K562 (cell line): ENCODE results near the gene CAMK1D. TPM values are rescaled to one million over a fixed set of nuclear protein-coding genes. Genes with fewer than 3 reads are reported as not detected.

Source experiments
- ATAC-seq: fragments of 200-7000 bp; cut with Tn5 transposase; 3 replicates; pipeline ENCODE4 v1.9.1; 2020; ENCODE audit warnings: moderate library complexity
- BruUV-seq: library from RNA; stranded (reverse); fragments of 400-500 nt; replicated peaks from 2 replicates; lab custom pipeline; 2021; lab: Mats Ljungman, UMichigan
- CTCF ChIA-PET: fragments of 300-600 bp; formaldehyde crosslinking; extraction: SDS; loops from one replicate; lab custom pipeline; 2021; ENCODE audit warnings: low intra/inter-chr PET ratio; lab: Yijun Ruan, JAX
- POLR2A ChIA-PET: fragments of 300-600, 350-650 bp; sonication (Branson Sonifier 250); formaldehyde crosslinking; extraction: SDS; loops from one replicate; lab custom pipeline; 2021; ENCODE audit warnings: antibody characterized with exemption, inconsistent platforms; lab: Yijun Ruan, JAX
- DNase-seq, 4 experiments: peaks; one replicate each; pipeline versions ENCODE4 v3.0.0 to v3.0.0-alpha.2; 2011 to 2018; ENCODE audit warnings: low spot score in 3 of 4, mixed read lengths in 3 of 4; ENCODE audit errors: extremely low read depth in 1 of 4
- FAIRE-seq: peaks from 2 replicates; lab custom pipeline; 2011; peaks lifted over from hg19 to GRCh38; lab: Jason Lieb, UNC
- H2AFZ ChIP-seq: 2 replicates; pipeline ENCODE4 v1.6.0; 2011; ENCODE audit warnings: low read depth, low read length, control low read depth, inconsistent platforms
- H3K27ac ChIP-seq: fragments of 200-600 bp; 3 replicates; pipeline ENCODE4 v1.8.0; 2011; ENCODE audit warnings: low read depth, mild to moderate bottlenecking, control low read depth, inconsistent platforms, low read length, moderate library complexity, mixed read lengths; ENCODE audit errors: extremely low read depth
- H3K27me3 ChIP-seq, 2 experiments: fragments of 300-600 bp in 1 of 2; 2 replicates in 1 of 2; 3 replicates in 1 of 2; pipeline versions ENCODE4 v1.6.0 to v1.8.0; 2011; ENCODE audit warnings: inconsistent platforms in 2 of 2, low read length in 2 of 2, mild to moderate bottlenecking in 1 of 2, mixed read lengths in 1 of 2, moderate library complexity in 1 of 2; ENCODE audit not compliant: control insufficient read depth in 2 of 2, insufficient read depth in 2 of 2
- H3K36me3 ChIP-seq: fragments of 300-600 bp; 3 replicates; pipeline ENCODE4 v1.8.0; 2011; ENCODE audit warnings: mild to moderate bottlenecking, low read length, inconsistent platforms; ENCODE audit not compliant: control insufficient read depth, insufficient read depth
- H3K4me1 ChIP-seq, 2 experiments: fragments of 200-600 bp in 1 of 2; replicated peaks in 1 of 2; 2 replicates in 1 of 2; 3 replicates in 1 of 2; pipeline versions ENCODE4 v1.5.1 to v1.8.0; 2011; ENCODE audit warnings: inconsistent platforms in 2 of 2, low read length in 2 of 2, mild to moderate bottlenecking in 1 of 2, mixed read lengths in 1 of 2, moderate library complexity in 1 of 2; ENCODE audit not compliant: control insufficient read depth in 2 of 2, insufficient read depth in 2 of 2
- H3K4me2 ChIP-seq: 2 replicates; pipeline ENCODE4 v1.6.1; 2011; ENCODE audit warnings: low read length, control low read depth, inconsistent platforms, mixed read lengths; ENCODE audit not compliant: insufficient read depth
- H3K4me3 ChIP-seq: fragments of 200-600 bp; sonication (generic), shearing (Covaris generic); 2 replicates; pipeline ENCODE4 v1.5.1; 2016; ENCODE audit warnings: control low read depth, inconsistent platforms
- H3K79me2 ChIP-seq: fragments of 200-600 bp; 3 replicates; pipeline ENCODE4 v1.8.0; 2011; ENCODE audit warnings: low read length, inconsistent platforms; ENCODE audit not compliant: control insufficient read depth, insufficient read depth
- H3K9ac ChIP-seq, 2 experiments: 2 replicates each; pipeline versions ENCODE4 v1.6.0 to v1.6.1; 2011; ENCODE audit warnings: low read depth in 2 of 2, low read length in 2 of 2, control low read depth in 1 of 2, inconsistent platforms in 1 of 2, mild to moderate bottlenecking in 1 of 2, mixed read lengths in 1 of 2; ENCODE audit not compliant: insufficient read depth in 1 of 2
- H3K9me1 ChIP-seq: one replicate; pipeline ENCODE4 v1.6.0; 2011; ENCODE audit warnings: inconsistent platforms, mild to moderate bottlenecking, low read length, moderate library complexity; ENCODE audit not compliant: control insufficient read depth, insufficient read depth
- H3K9me3 ChIP-seq: replicated peaks from 2 replicates; pipeline ENCODE4 v1.5.1; 2011; ENCODE audit warnings: low read depth, low read length, inconsistent platforms; ENCODE audit not compliant: control insufficient read depth, insufficient read depth
- H4K20me1 ChIP-seq: replicated peaks from 2 replicates; pipeline ENCODE4 v1.6.1; 2011; ENCODE audit warnings: low read length, inconsistent platforms, mixed read lengths; ENCODE audit not compliant: control insufficient read depth, insufficient read depth
- EWSR1 ChIP-seq: fragments of 450-650 bp; IDR thresholded peaks from 2 replicates; pipeline ENCODE4 v1.6.1; 2018; ENCODE audit warnings: borderline replicate concordance, mild to moderate bottlenecking, low read depth, moderate library complexity; ENCODE audit not compliant: partially characterized antibody
- MAFF ChIP-seq: IDR thresholded peaks from 2 replicates; pipeline ENCODE4 v1.6.1; 2012; ENCODE audit warnings: low read length, improper control_type of control experiment
- MEIS2 ChIP-seq: fragments of 450-650 bp; IDR thresholded peaks from 2 replicates; pipeline ENCODE4 v1.6.1; 2014; ENCODE audit warnings: mild to moderate bottlenecking; ENCODE audit not compliant: partially characterized antibody
- PHF8 ChIP-seq: fragments of 200-600 bp; sonication (generic); IDR thresholded peaks from 2 replicates; pipeline ENCODE4 v1.6.1; 2012; ENCODE audit warnings: mixed run types, mild to moderate bottlenecking, inconsistent platforms, low read length, moderate library complexity, borderline replicate concordance
- POLR3A ChIP-seq: IDR thresholded peaks from 2 replicates; pipeline ENCODE4 v1.6.1; 2011; ENCODE audit warnings: borderline replicate concordance, mild to moderate bottlenecking, moderate library complexity; ENCODE audit not compliant: insufficient read length, insufficient read depth; ENCODE audit errors: extremely low read depth
- ZNF140 ChIP-seq: fragments of 250-450 bp; sonication (Bioruptor Pico); IDR thresholded peaks from 2 replicates; pipeline ENCODE4 v1.8.0; 2021; ENCODE audit warnings: moderate library complexity, mild to moderate bottlenecking, inconsistent platforms
- ZNF316 ChIP-seq: fragments of 450-650 bp; IDR thresholded peaks from 2 replicates; pipeline ENCODE4 v1.6.1; 2016
- ZNF398 ChIP-seq: fragments of 250-450 bp; sonication (Bioruptor Pico); IDR thresholded peaks from 2 replicates; pipeline ENCODE4 v1.8.0; 2021; ENCODE audit warnings: moderate library complexity, mild to moderate bottlenecking, inconsistent platforms
- WGBS: fragments of 100-300 bp; shearing (Covaris generic); methylation state at CpG from one replicate; pipeline ENCODE4 v1.1.6; 2016; ENCODE audit warnings: low coverage, mixed read lengths; ENCODE audit not compliant: insufficient coverage; ENCODE audit errors: missing lambda C conversion rate; 5-methylcytosine and 5-hydroxymethylcytosine counted together
- in situ Hi-C: fragments of 300-500 bp; cut with MboI; formaldehyde crosslinking; loops from 4 replicates; pipeline ENCODE4 v1.15.0; 2018; ENCODE audit warnings: inconsistent platforms, mixed read lengths
- intact Hi-C: fragments of 100-400 bp; cut with micrococcal nuclease; formaldehyde crosslinking; loops from 2 replicates; pipeline ENCODE4 v1.14.2; 2022
- polyA plus RNA-seq, 8 experiments: library from polyadenylated mRNA; depleted of rRNA in 4 of 8; stranded (reverse) in 5 of 8; unstranded in 3 of 8; fragments of >200 nt; fragmentation: Nextera tagmentation in 2 of 8; fragmentation: Illumina TruSeq in 1 of 8; extraction: Ambion mirVana in 2 of 8; extraction: Trizol in 1 of 8; gene quantifications; 2 replicates each; pipeline versions ENCODE4 v1.2.1 to v1.2.3, GENCODE V29; 2011 to 2014; ENCODE audit warnings: inconsistent platforms in 1 of 8, missing spikeins in 1 of 8
- total RNA-seq, 7 experiments: library from RNA; depleted of rRNA in 6 of 7; stranded (reverse); fragments of >200 nt in 6 of 7; fragmentation: Illumina TruSeq in 2 of 7; extraction: Trizol in 2 of 7; gene quantifications; 2 replicates each; pipeline versions ENCODE4 v1.2.1 to v1.2.3, GENCODE V29; 2011 to 2021; ENCODE audit warnings: low replicate concordance in 1 of 7

Gene CAMK1D
- total and polyA plus RNA-seq, 9 of the 15 experiments (the other 6 are each of a cell fraction or from before 2014, with no cell fraction given) = 0.12 to 0.24 (median 0.20) TPM; not detected in 5

DNA sequence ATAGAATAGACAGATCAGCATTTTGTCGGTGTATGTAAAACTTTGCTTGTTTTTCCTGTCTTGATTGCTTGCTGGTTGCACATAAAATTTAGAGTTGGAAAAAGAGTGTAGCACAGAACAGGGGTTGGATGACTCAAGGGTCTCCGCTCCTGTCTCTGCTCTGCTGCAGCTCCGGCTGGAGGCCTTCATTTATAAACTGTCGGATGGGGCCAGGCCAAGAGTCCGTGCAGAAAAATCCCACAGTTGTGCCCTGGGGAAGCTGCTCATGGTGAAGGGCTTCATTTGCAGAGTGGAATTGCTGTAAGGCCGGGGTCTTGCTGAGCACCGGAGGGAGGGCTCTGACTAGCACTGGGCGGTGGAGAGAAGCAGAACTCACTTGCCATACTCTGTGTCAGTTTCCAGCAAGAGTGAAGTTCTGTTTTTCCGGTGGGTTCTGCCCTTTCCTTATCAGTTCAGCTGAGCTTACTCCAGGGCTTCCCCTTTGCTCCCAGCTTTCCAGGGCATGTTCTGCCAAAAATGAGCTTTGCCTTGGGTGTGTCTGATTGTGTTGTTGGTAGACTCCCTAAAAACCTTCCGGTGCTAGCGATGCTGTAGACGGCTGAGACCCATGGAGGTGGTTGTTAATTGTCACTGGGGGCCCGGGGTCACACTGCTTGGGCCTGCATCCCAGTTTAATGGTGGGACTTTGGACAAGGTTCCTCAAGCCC, 67.2 kb downstream of the CAMK1D start:
- WGBS = 0% methylated on average over 13 of the region's 13 CpGs
- Histone ChIP-seq H3K4me3 (no peak overlapping the region), H3K9me3 (no peaks in the 10 kb centered on the region), H2AFZ (no peak overlapping the region), H3K4me1 (no peaks in the 10 kb centered on the region), H3K36me3 (no peaks in the 10 kb centered on the region), H3K27ac (no peak overlapping the region), H3K4me2 (no peak overlapping the region), H3K27me3 (peaks cover 14 to 39% of the 10 kb centered on the region in 2 experiments), H4K20me1 (no peaks in the 10 kb centered on the region), H3K9me1 (no peaks in the 10 kb centered on the region), H3K79me2 (no peaks in the 10 kb centered on the region), H3K9ac (no peak overlapping the region)
- intact Hi-C loops = no loop called here
- ATAC-seq (no peak), FAIRE-seq (no peak), DNase-seq (no peak)
- in situ Hi-C loops = no loop called here
- CTCF ChIA-PET = no interaction called here
- no TSS peak for BruUV-seq
- 0 out of 2 replicates have a peak, but pooled peaks have one; percentile 5 for TF ChIP-seq MAFF
- TF ChIP-seq EWSR1 = no peak
- 0 out of 2 replicates have a peak, but pooled peaks have one; percentile 23 for TF ChIP-seq ZNF316
- POLR2A ChIA-PET = no interaction called here

DNA sequence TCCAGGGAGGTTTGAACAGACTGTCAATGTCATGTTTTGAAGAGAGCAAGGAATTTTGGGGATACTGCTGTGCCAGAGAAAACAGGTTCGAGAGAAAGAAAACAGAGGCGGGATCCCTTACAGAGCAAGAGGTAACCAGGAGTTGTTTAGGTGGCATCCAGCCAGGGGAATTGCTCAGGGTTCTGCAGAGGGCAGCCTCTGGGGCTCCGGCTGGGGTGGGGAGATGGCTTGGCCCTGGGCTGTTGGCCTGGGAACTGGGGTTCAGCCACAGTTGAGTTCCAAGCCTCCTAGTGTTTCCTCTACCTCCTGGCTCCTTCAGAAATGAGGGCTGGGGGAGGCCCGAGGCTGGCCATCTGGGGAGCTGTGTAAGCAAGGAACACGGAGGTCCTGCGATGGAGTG, 68.0 kb downstream of the CAMK1D start:
- no peaks in the 10 kb centered on the region for H3K36me3 ChIP-seq
- ATAC-seq = no peak
- CTCF ChIA-PET = no interaction called here
- POLR2A ChIA-PET = no interaction called here
- TF ChIP-seq ZNF398 (CRISPR knock-in tag) = no peak
- TF ChIP-seq ZNF140 (CRISPR knock-in tag) = no peak
- no peak for TF ChIP-seq MEIS2
- no peak for TF ChIP-seq POLR3A
- no peak for TF ChIP-seq PHF8
- TF ChIP-seq, all 486 proteins: peak for 0
- H3K79me2 ChIP-seq = no peaks in the 10 kb centered on the region
- H3K4me2 ChIP-seq = no peak overlapping the region
- H3K9me1 ChIP-seq = no peaks in the 10 kb centered on the region
- no TSS peak for BruUV-seq
- H3K27ac ChIP-seq = no peak overlapping the region
- 0% methylated on average over 6 of the region's 6 CpGs for WGBS
- no peaks in the 10 kb centered on the region for H3K4me1 ChIP-seq
- no peak overlapping the region for H3K4me3 ChIP-seq
- no peak for DNase-seq
- FAIRE-seq = no peak
- in situ Hi-C loops (no loop called here), intact Hi-C loops (no loop called here)
- no peak overlapping the region for H3K9ac ChIP-seq
- peaks cover 18 to 45% of the 10 kb centered on the region in 2 experiments for H3K27me3 ChIP-seq
- no peaks in the 10 kb centered on the region for H3K9me3 ChIP-seq
- no peak overlapping the region for H2AFZ ChIP-seq
- H4K20me1 ChIP-seq = no peaks in the 10 kb centered on the region
